Activated CD8-positive, alpha-beta memory T cell treated with anti-CD3 and anti-CD28 coated beads, Interleukin-2, amount 10 ng/mL, durations not matched to agents 7 days and 5 days (primary cell): Measurements from ENCODE around the gene VAT1L. TPM values are rescaled to one million over a fixed set of nuclear protein-coding genes. Genes with fewer than 3 reads are reported as not detected.

Source experiments
- ATAC-seq: fragments of 150-1000 bp; cut with Tn5 transposase; one replicate; pipeline ENCODE4 v1.10.0; 2021; ENCODE audit warnings: moderate library complexity
- CTCF ChIA-PET: fragments of 350-600 bp; sonication (Branson Sonifier 250); formaldehyde crosslinking; loops from one replicate; lab custom pipeline; 2021; ENCODE audit warnings: antibody characterized with exemption; lab: Charles Lee
- DNase-seq: peaks from one replicate; pipeline ENCODE4 v3.0.0-alpha.2; 2020
- H3K27ac Mint-ChIP-seq: one replicate; pipeline ENCODE4 v1.8.0; 2021; ENCODE audit warnings: mild to moderate bottlenecking, mixed read lengths
- H3K27me3 Mint-ChIP-seq: one replicate; pipeline ENCODE4 v1.8.0; 2021; ENCODE audit warnings: mixed read lengths
- H3K36me3 Mint-ChIP-seq: one replicate; pipeline ENCODE4 v1.8.0; 2021; ENCODE audit warnings: mild to moderate bottlenecking, mixed read lengths
- H3K4me1 Mint-ChIP-seq: one replicate; pipeline ENCODE4 v1.8.0; 2021; ENCODE audit warnings: mixed read lengths
- H3K4me3 Mint-ChIP-seq: one replicate; pipeline ENCODE4 v1.8.0; 2021; ENCODE audit warnings: mild to moderate bottlenecking, moderate library complexity, mixed read lengths
- H3K9me3 Mint-ChIP-seq: one replicate; pipeline ENCODE4 v1.8.0; 2022; ENCODE audit warnings: low read depth, mixed read lengths
- total RNA-seq, 2 experiments: library from RNA; stranded (reverse); gene quantifications; one replicate each; pipeline ENCODE4 v1.2.3, GENCODE V29; 2021

The VAT1L gene
- total RNA-seq, 2 experiments from 2014 or later = not detected

- CTCF ChIA-PET = no interaction called here
- DNase-seq (no peak), ATAC-seq (no peak)
- Mint-ChIP-seq H3K27me3 (peaks cover 63% of the 10 kb centered on the region), H3K9me3 (no peaks in the 10 kb centered on the region), H3K27ac (no peak overlapping the region), H3K4me3 (no peak overlapping the region), H3K4me1 (peaks cover 6% of the 10 kb centered on the region), H3K36me3 (no peaks in the 10 kb centered on the region)
These were observed 983 bp downstream of the VAT1L start for GRCh38 chr16:77789085-77790008.

- H3K27ac Mint-ChIP-seq = no peak overlapping the region
- H3K9me3 Mint-ChIP-seq = no peaks in the 10 kb centered on the region
- CTCF ChIA-PET = no interaction called here
- H3K4me1 Mint-ChIP-seq = peaks cover 6% of the 10 kb centered on the region
- ATAC-seq (no peak), DNase-seq (no peak)
- H3K36me3 Mint-ChIP-seq = no peaks in the 10 kb centered on the region
- peaks cover 69% of the 10 kb centered on the region for H3K27me3 Mint-ChIP-seq
- no peak overlapping the region for H3K4me3 Mint-ChIP-seq
These were observed 1.6 kb downstream of the VAT1L start for GRCh38 chr16:77790009-77790372.

- H3K9me3 Mint-ChIP-seq = no peaks in the 10 kb centered on the region
- no peak overlapping the region for H3K27ac Mint-ChIP-seq
- peaks cover 6% of the 10 kb centered on the region for H3K4me1 Mint-ChIP-seq
- H3K27me3 Mint-ChIP-seq = peaks cover 68% of the 10 kb centered on the region
- ATAC-seq (no peak), DNase-seq (no peak)
- CTCF ChIA-PET = interaction anchor here (0.5 kb wide), 1 partner anchor 103 kb away, joined by 3 read pairs; no protein-coding TSS in a partner anchor
- no peak overlapping the region for H3K4me3 Mint-ChIP-seq
- H3K36me3 Mint-ChIP-seq = no peaks in the 10 kb centered on the region
These were observed 2.5 kb downstream of the VAT1L start for GRCh38 chr16:77790912-77791311.

- Mint-ChIP-seq H3K9me3 (no peaks in the 10 kb centered on the region), H3K27ac (no peak overlapping the region), H3K4me1 (peaks cover under 1% of the 10 kb centered on the region), H3K27me3 (peaks cover 44% of the 10 kb centered on the region), H3K36me3 (no peaks in the 10 kb centered on the region), H3K4me3 (no peak overlapping the region)
- DNase-seq (no peak), ATAC-seq (no peak)
- CTCF ChIA-PET = no interaction called here
These were observed 5.1 kb downstream of the VAT1L start for GRCh38 chr16:77793417-77793816.

GRCh38 chr16:77794586-77794985 lies 6.2 kb downstream of the VAT1L start:
- CTCF ChIA-PET = no interaction called here
- Mint-ChIP-seq H3K9me3 (no peaks in the 10 kb centered on the region), H3K4me1 (no peaks in the 10 kb centered on the region)

GRCh38 chr16:77801817-77802216 lies 13.5 kb downstream of the VAT1L start:
- CTCF ChIA-PET = no interaction called here
- H3K36me3 Mint-ChIP-seq = no peaks in the 10 kb centered on the region
- no peaks in the 10 kb centered on the region for H3K9me3 Mint-ChIP-seq
- DNase-seq = no peak
- H3K27ac Mint-ChIP-seq = no peak overlapping the region
- no peak for ATAC-seq
- no peaks in the 10 kb centered on the region for H3K4me1 Mint-ChIP-seq
- H3K4me3 Mint-ChIP-seq = no peak overlapping the region
- no peaks in the 10 kb centered on the region for H3K27me3 Mint-ChIP-seq

More at GRCh38 chr16:77794586-77794985, 6.2 kb downstream of the VAT1L start:
- Mint-ChIP-seq H3K27me3 (peaks cover 36% of the 10 kb centered on the region), H3K4me3 (no peak overlapping the region), H3K27ac (no peak overlapping the region), H3K36me3 (no peaks in the 10 kb centered on the region)
- ATAC-seq (no peak), DNase-seq (no peak)

GRCh38 chr16:77805398-77805797 lies 17.0 kb downstream of the VAT1L start:
- H3K9me3 Mint-ChIP-seq = no peaks in the 10 kb centered on the region
- no peak for ATAC-seq
- no peaks in the 10 kb centered on the region for H3K27me3 Mint-ChIP-seq
- CTCF ChIA-PET = no interaction called here
- no peaks in the 10 kb centered on the region for H3K4me1 Mint-ChIP-seq
- H3K27ac Mint-ChIP-seq = no peak overlapping the region
- DNase-seq = no peak
- H3K4me3 Mint-ChIP-seq = no peak overlapping the region
- H3K36me3 Mint-ChIP-seq = no peaks in the 10 kb centered on the region

- CTCF ChIA-PET = no interaction called here
- Mint-ChIP-seq H3K27me3 (no peaks in the 10 kb centered on the region), H3K27ac (no peak overlapping the region), H3K36me3 (no peaks in the 10 kb centered on the region), H3K4me1 (no peaks in the 10 kb centered on the region), H3K9me3 (no peaks in the 10 kb centered on the region), H3K4me3 (no peak overlapping the region)
- DNase-seq (no peak), ATAC-seq (no peak)
These were observed 18.7 kb downstream of the VAT1L start for GRCh38 chr16:77807021-77807420.

GRCh38 chr16:77812856-77813500 lies 24.6 kb downstream of the VAT1L start:
- H3K4me1 Mint-ChIP-seq = no peaks in the 10 kb centered on the region
- no peaks in the 10 kb centered on the region for H3K9me3 Mint-ChIP-seq
- CTCF ChIA-PET = no interaction called here
- H3K36me3 Mint-ChIP-seq = no peaks in the 10 kb centered on the region
- no peak for DNase-seq
- H3K27ac Mint-ChIP-seq = no peak overlapping the region
- peaks cover 2% of the 10 kb centered on the region for H3K27me3 Mint-ChIP-seq
- ATAC-seq = no peak
- H3K4me3 Mint-ChIP-seq = no peak overlapping the region

GRCh38 chr16:77816293-77816692 lies 27.9 kb downstream of the VAT1L start:
- H3K27me3 Mint-ChIP-seq = peaks cover 7% of the 10 kb centered on the region
- no peak for ATAC-seq
- no peak overlapping the region for H3K27ac Mint-ChIP-seq
- H3K9me3 Mint-ChIP-seq = no peaks in the 10 kb centered on the region
- H3K4me1 Mint-ChIP-seq = no peaks in the 10 kb centered on the region
- CTCF ChIA-PET = no interaction called here
- no peak for DNase-seq
- no peaks in the 10 kb centered on the region for H3K36me3 Mint-ChIP-seq
- H3K4me3 Mint-ChIP-seq = no peak overlapping the region

- no peaks in the 10 kb centered on the region for H3K4me1 Mint-ChIP-seq
These were observed 32.0 kb downstream of the VAT1L start for GRCh38 chr16:77820340-77820739.

GRCh38 chr16:77822661-77823060 lies 34.3 kb downstream of the VAT1L start:
- Mint-ChIP-seq H3K36me3 (no peaks in the 10 kb centered on the region), H3K4me1 (no peaks in the 10 kb centered on the region), H3K4me3 (no peak overlapping the region), H3K27me3 (peaks cover 6% of the 10 kb centered on the region), H3K27ac (no peak overlapping the region), H3K9me3 (peaks cover 2% of the 10 kb centered on the region)
- CTCF ChIA-PET = no interaction called here
- DNase-seq (no peak), ATAC-seq (no peak)

More at GRCh38 chr16:77820340-77820739, 32.0 kb downstream of the VAT1L start:
- DNase-seq = no peak
- Mint-ChIP-seq H3K4me3 (no peak overlapping the region), H3K27ac (no peak overlapping the region), H3K27me3 (peaks cover 7% of the 10 kb centered on the region), H3K9me3 (peaks cover 2% of the 10 kb centered on the region), H3K36me3 (no peaks in the 10 kb centered on the region)
- ATAC-seq = no peak
- CTCF ChIA-PET = no interaction called here

- DNase-seq = no peak
- Mint-ChIP-seq H3K27ac (no peak overlapping the region), H3K36me3 (no peaks in the 10 kb centered on the region), H3K27me3 (peaks cover 5% of the 10 kb centered on the region), H3K9me3 (peaks cover 2% of the 10 kb centered on the region), H3K4me1 (no peaks in the 10 kb centered on the region), H3K4me3 (no peak overlapping the region)
- no peak for ATAC-seq
- CTCF ChIA-PET = no interaction called here
These were observed 34.7 kb downstream of the VAT1L start for GRCh38 chr16:77823067-77823466.

GRCh38 chr16:77825196-77825595 lies 36.8 kb downstream of the VAT1L start:
- CTCF ChIA-PET = no interaction called here
- Mint-ChIP-seq H3K36me3 (no peaks in the 10 kb centered on the region), H3K27me3 (peaks cover 3% of the 10 kb centered on the region), H3K9me3 (peaks cover 2% of the 10 kb centered on the region), H3K4me3 (no peak overlapping the region), H3K4me1 (no peaks in the 10 kb centered on the region), H3K27ac (no peak overlapping the region)
- DNase-seq = no peak
- no peak for ATAC-seq
